GM23338 (cell line): ENCODE results near the gene OSBPL6. TPM values are rescaled to one million over a fixed set of nuclear protein-coding genes. Genes with fewer than 3 reads are reported as not detected.

Source experiments
- ATAC-seq: fragments of 200-7000 bp; cut with Tn5 transposase; 3 replicates; pipeline ENCODE4 v1.9.1; 2020
- DNase-seq: peaks from one replicate; pipeline ENCODE4 v3.0.0-alpha.2; 2015; ENCODE audit warnings: low spot score
- H2AFZ ChIP-seq: fragments of 200-600 bp; sonication (generic); 2 replicates; pipeline ENCODE4 v1.8.0; 2016; ENCODE audit warnings: antibody characterized with exemption, mild to moderate bottlenecking, moderate library complexity
- H3F3A ChIP-seq: fragments of 200-600 bp; sonication (generic); replicated peaks from 2 replicates; pipeline ENCODE4 v1.8.0; 2017; ENCODE audit warnings: antibody characterized with exemption, mixed run types, low read depth
- H3K27ac ChIP-seq: fragments of 200-600 bp; sonication (generic); 2 replicates; pipeline ENCODE4 v1.6.1; 2016; ENCODE audit warnings: low read depth
- H3K27me3 ChIP-seq: fragments of 200-600 bp; sonication (generic); 2 replicates; pipeline ENCODE4 v1.8.0; 2016; ENCODE audit warnings: mild to moderate bottlenecking, mixed run types, moderate library complexity; ENCODE audit not compliant: insufficient read depth
- H3K36me3 ChIP-seq: fragments of 200-600 bp; sonication (generic); 2 replicates; pipeline ENCODE4 v1.8.0; 2016; ENCODE audit warnings: mild to moderate bottlenecking; ENCODE audit not compliant: insufficient read depth
- H3K4me1 ChIP-seq: fragments of 200-600 bp; sonication (generic); 2 replicates; pipeline ENCODE4 v1.8.0; 2016; ENCODE audit warnings: mild to moderate bottlenecking, moderate library complexity; ENCODE audit not compliant: insufficient read depth
- H3K4me2 ChIP-seq: fragments of 200-600 bp; sonication (generic); 2 replicates; pipeline ENCODE4 v1.7.1; 2017; ENCODE audit warnings: mixed run types
- H3K4me3 ChIP-seq: fragments of 200-600 bp; sonication (generic); 2 replicates; pipeline ENCODE4 v1.6.1; 2016; ENCODE audit warnings: mixed run types
- H3K79me2 ChIP-seq: fragments of 200-600 bp; sonication (generic); replicated peaks from 2 replicates; pipeline ENCODE4 v1.8.0; 2017; ENCODE audit warnings: mild to moderate bottlenecking; ENCODE audit not compliant: insufficient read depth
- H3K9me2 ChIP-seq: fragments of 200-600 bp; sonication (generic); 2 replicates; pipeline ENCODE4 v1.8.0; 2017; ENCODE audit not compliant: insufficient read depth
- H4K20me1 ChIP-seq: fragments of 200-600 bp; sonication (generic); replicated peaks from 2 replicates; pipeline ENCODE4 v1.8.0; 2017; ENCODE audit warnings: mild to moderate bottlenecking; ENCODE audit not compliant: insufficient read depth
- H3K27ac Mint-ChIP-seq: 2 replicates; pipeline ENCODE4 v1.8.0; 2020; ENCODE audit warnings: inconsistent platforms, mild to moderate bottlenecking, moderate library complexity, mixed read lengths
- H3K27me3 Mint-ChIP-seq: 3 replicates; pipeline ENCODE4 v1.8.0; 2022; ENCODE audit warnings: low read depth, mild to moderate bottlenecking, moderate library complexity, mixed read lengths, inconsistent platforms; ENCODE audit not compliant: insufficient read depth, poor library complexity
- H3K36me3 Mint-ChIP-seq: 3 replicates; pipeline ENCODE4 v1.8.0; 2021; ENCODE audit warnings: low read depth, mild to moderate bottlenecking, inconsistent platforms, moderate library complexity, mixed read lengths
- H3K4me1 Mint-ChIP-seq: 3 replicates; pipeline ENCODE4 v1.8.0; 2020; ENCODE audit warnings: mild to moderate bottlenecking, inconsistent platforms, mixed read lengths
- H3K4me3 Mint-ChIP-seq: 3 replicates; pipeline ENCODE4 v1.8.0; 2021; ENCODE audit warnings: moderate library complexity, mild to moderate bottlenecking, inconsistent platforms, mixed read lengths
- H3K9me3 Mint-ChIP-seq: 3 replicates; pipeline ENCODE4 v1.8.0; 2020; ENCODE audit warnings: moderate library complexity, mild to moderate bottlenecking, inconsistent platforms, mixed read lengths
- CTCF ChIP-seq, 2 experiments: fragments of 200-600 bp in 1 of 2; sonication (generic) in 1 of 2; conservative IDR thresholded peaks; 2 replicates each; pipeline versions ENCODE4 v1.5.1 to v1.6.1; 2016 to 2017; ENCODE audit warnings: antibody characterized with exemption in 2 of 2, low read depth in 2 of 2, mild to moderate bottlenecking in 2 of 2, moderate library complexity in 1 of 2
- ETS1 ChIP-seq: IDR thresholded peaks from 2 replicates; pipeline ENCODE4 v1.6.1; 2016; ENCODE audit warnings: antibody characterized with exemption
- EZH2 ChIP-seq: fragments of 200-600 bp; sonication (generic); IDR thresholded peaks from one replicate; pipeline ENCODE4 v1.8.0; 2017; ENCODE audit warnings: antibody characterized with exemption, mild to moderate bottlenecking, low read depth; ENCODE audit not compliant: unreplicated experiment
- NANOG ChIP-seq: IDR thresholded peaks from 2 replicates; pipeline ENCODE4 v1.6.1; 2016; ENCODE audit warnings: antibody characterized with exemption, borderline replicate concordance
- POLR2AphosphoS5 ChIP-seq: IDR thresholded peaks from 2 replicates; pipeline ENCODE4 v1.6.1; 2016; ENCODE audit warnings: antibody characterized with exemption, low read depth
- REST ChIP-seq: IDR thresholded peaks from one replicate; pipeline ENCODE4 v1.6.1; 2018; ENCODE audit warnings: antibody characterized with exemption; ENCODE audit not compliant: unreplicated experiment
- STAT1 ChIP-seq: IDR thresholded peaks from one replicate; pipeline ENCODE4 v1.6.1; 2016; ENCODE audit warnings: antibody characterized with exemption; ENCODE audit not compliant: unreplicated experiment
- ZNF331 ChIP-seq: fragments of 250-450 bp; sonication (Bioruptor Pico); IDR thresholded peaks from 2 replicates; pipeline ENCODE4 v1.5.0; 2020; ENCODE audit warnings: low read depth, mild to moderate bottlenecking, moderate library complexity
- ZNF462 ChIP-seq: fragments of 250-450 bp; sonication (Bioruptor Pico); IDR thresholded peaks from 2 replicates; pipeline ENCODE4 v1.5.0; 2020; ENCODE audit warnings: mild to moderate bottlenecking, moderate library complexity
- polyA plus RNA-seq: library from polyadenylated mRNA; unstranded; fragments of >200 nt; fragmentation: Nextera tagmentation; extraction: Ambion mirVana; gene quantifications from 2 replicates; pipeline ENCODE4 v1.2.1, GENCODE V29; 2016
- total RNA-seq: library from RNA; depleted of rRNA; stranded (reverse); fragments of >200 nt; shearing (Covaris generic); gene quantifications from 2 replicates; pipeline ENCODE4 v1.2.3, GENCODE V29; 2014

Gene OSBPL6
- total and polyA plus RNA-seq, 2 experiments from 2014 or later, result 6.0 to 8.5 TPM

- Histone ChIP-seq H3K27me3 (no peaks in the 10 kb centered on the region), H3K4me2 (no peak overlapping the region), H4K20me1 (no peaks in the 10 kb centered on the region), H3K4me3 (no peak overlapping the region), H3K27ac (no peak overlapping the region), H2AFZ (no peak overlapping the region), H3K4me1 (no peaks in the 10 kb centered on the region), H3K79me2 (no peaks in the 10 kb centered on the region), H3K9me2 (no peaks in the 10 kb centered on the region), H3F3A (no peaks in the 10 kb centered on the region), H3K36me3 (no peaks in the 10 kb centered on the region)
- Mint-ChIP-seq H3K27me3 (no peaks in the 10 kb centered on the region), H3K4me3 (no peak overlapping the region), H3K27ac (no peak overlapping the region; the same call in 1 of the 2 replicates), H3K36me3 (no peaks in the 10 kb centered on the region), H3K4me1 (no peaks in the 10 kb centered on the region), H3K9me3 (no peaks in the 10 kb centered on the region)
- DNase-seq (no peak), ATAC-seq (no peak)
- TF ChIP-seq POLR2AphosphoS5 (no peak), ZNF331 (CRISPR knock-in tag) (no peak), REST (no peak), STAT1 (no peak), ZNF462 (CRISPR knock-in tag) (no peak), CTCF (conservative IDR thresholded peaks at IDR 0.05; ENCODE audit: low read depth in 2 of 2) (no peak), ETS1 (no peak), EZH2 (no peak), NANOG (no peak)
These were observed 200.5 kb downstream of the OSBPL6 start for GRCh38 chr2:178394859-178395258.
